NOMO-1 treated with dmso at 0.1 percent for 144 hours (cell line): ENCODE data around the gene C6orf89.
"Not testable (repeated sequence)": the region's sequence is repeated elsewhere in the genome, so short reads cannot be mapped to it uniquely, and the experiment has no call there.

Source experiments
- DNase-seq: peaks from one replicate; lab custom pipeline; 2025; ENCODE audit not compliant: unreplicated experiment; lab: John Stamatoyannopoulos, UW

Gene C6orf89

GRCh38 chr6:36945301-36945700 is 59.5 kb downstream of the C6orf89 start:
- no peak for DNase-seq

GRCh38 chr6:36946526-36946925 is 60.8 kb downstream of the C6orf89 start:
- no peak for DNase-seq

- no peak for DNase-seq
Observed at GRCh38 chr6:36947570-36948351, 62.0 kb downstream of the C6orf89 start.

- DNase-seq, result not testable (repeated sequence)
Observed at GRCh38 chr6:36949076-36949475, 63.3 kb downstream of the C6orf89 start.

- no peak for DNase-seq
Observed at GRCh38 chr6:36949636-36950035, 63.9 kb downstream of the C6orf89 start.

GRCh38 chr6:36953931-36954261 is 68.1 kb downstream of the C6orf89 start:
- DNase-seq, result no peak

GRCh38 chr6:36954262-36954931 is 68.6 kb downstream of the C6orf89 start, which contains the start of gene PI16:
TSS of gene PI16 (plus strand) at chr6:36954738. CDS start at chr6:36954761, 23 bp downstream.
- no peak for DNase-seq

GRCh38 chr6:36955136-36955535 is 69.4 kb downstream of the C6orf89 start:
- no peak for DNase-seq

GRCh38 chr6:36955671-36956445 is 70.1 kb downstream of the C6orf89 start:
- DNase-seq, result no peak

GRCh38 chr6:36956446-36956820 is 70.7 kb downstream of the C6orf89 start:
- DNase-seq, result no peak

GRCh38 chr6:36957773-36958271 is 72.1 kb downstream of the C6orf89 start:
- no peak for DNase-seq

GRCh38 chr6:36958775-36959554 is 73.2 kb downstream of the C6orf89 start:
- no peak for DNase-seq

- no peak for DNase-seq
Observed at GRCh38 chr6:36959555-36960250, 74.0 kb downstream of the C6orf89 start.

GRCh38 chr6:36961441-36962435 is 76.0 kb downstream of the C6orf89 start:
- no peak for DNase-seq

GRCh38 chr6:36962874-36963273 is 77.1 kb downstream of the C6orf89 start:
- peak; percentile 94 for DNase-seq

- DNase-seq, result peak; percentile 29
Observed at GRCh38 chr6:36963451-36964290, 77.9 kb downstream of the C6orf89 start.

GRCh38 chr6:36964349-36964748 is 78.6 kb downstream of the C6orf89 start:
- no peak for DNase-seq

- DNase-seq, result no peak
Observed at GRCh38 chr6:36964908-36965307, 79.2 kb downstream of the C6orf89 start.
